SK-N-SH treated with all-trans-retinoic acid at 6 μM for 48 hours (cell line): ENCODE data around the gene DDTL.
"Not testable (repeated sequence)": the region's sequence is repeated elsewhere in the genome, so short reads cannot be mapped to it uniquely, and the experiment has no call there.

Source experiments
- ATAC-seq: fragments of 200-7000 bp; cut with Tn5 transposase; 3 replicates; pipeline ENCODE4 v1.9.1; 2020; ENCODE audit warnings: mild to moderate bottlenecking, moderate library complexity
- ARNTL ChIP-seq: fragments of 450-650 bp; formaldehyde crosslinking; IDR thresholded peaks from 2 replicates; pipeline ENCODE4 v1.5.0; 2020; ENCODE audit warnings: low read depth, mild to moderate bottlenecking, moderate library complexity, borderline replicate concordance
- BACH2 ChIP-seq: fragments of 250-450 bp; sonication (Bioruptor Pico); IDR thresholded peaks from 2 replicates; pipeline ENCODE4 v1.9.0; 2021; ENCODE audit warnings: mild to moderate bottlenecking, borderline replicate concordance
- CREB5 ChIP-seq: fragments of 250-450 bp; sonication (Bioruptor Pico); IDR thresholded peaks from 2 replicates; pipeline ENCODE4 v1.5.1; 2020; ENCODE audit warnings: low read depth, mild to moderate bottlenecking, moderate library complexity
- ESRRG ChIP-seq: fragments of 250-450 bp; sonication (Bioruptor Pico); IDR thresholded peaks from 2 replicates; pipeline ENCODE4 v1.6.1; 2021; ENCODE audit warnings: mild to moderate bottlenecking
- GLIS3 ChIP-seq: fragments of 250-450 bp; sonication (Bioruptor Pico); IDR thresholded peaks from 2 replicates; pipeline ENCODE4 v1.5.0; 2020; ENCODE audit warnings: mild to moderate bottlenecking, moderate library complexity
- ISL1 ChIP-seq: fragments of 250-450 bp; sonication (Bioruptor Pico); IDR thresholded peaks from 2 replicates; pipeline ENCODE4 v2.1.2; 2022; ENCODE audit warnings: mild to moderate bottlenecking, moderate library complexity
- OSR1 ChIP-seq: fragments of 250-450 bp; sonication (Bioruptor Pico); IDR thresholded peaks from 2 replicates; pipeline ENCODE4 v1.8.0; 2022; ENCODE audit warnings: moderate library complexity, mild to moderate bottlenecking, inconsistent platforms
- POU6F1 ChIP-seq: fragments of 250-450 bp; sonication (Bioruptor Pico); IDR thresholded peaks from 2 replicates; pipeline ENCODE4 v1.8.0; 2021; ENCODE audit warnings: low read depth, mild to moderate bottlenecking, moderate library complexity, borderline replicate concordance
- PPARA ChIP-seq: fragments of 250-450 bp; sonication (Bioruptor Pico); IDR thresholded peaks from 2 replicates; pipeline ENCODE4 v1.5.0; 2020; ENCODE audit warnings: mild to moderate bottlenecking, borderline replicate concordance
- RARB ChIP-seq: fragments of 250-450 bp; sonication (Bioruptor Pico); IDR thresholded peaks from 2 replicates; pipeline ENCODE4 v1.8.0; 2021; ENCODE audit warnings: mild to moderate bottlenecking, moderate library complexity
- SNAI2 ChIP-seq: fragments of 250-450 bp; sonication (Bioruptor Pico); IDR thresholded peaks from 2 replicates; pipeline ENCODE4 v1.5.0; 2020; ENCODE audit warnings: mild to moderate bottlenecking, moderate library complexity
- TCF4 ChIP-seq: fragments of 250-450 bp; sonication (Bioruptor Pico); IDR thresholded peaks from 2 replicates; pipeline ENCODE4 v1.8.0; 2021; ENCODE audit warnings: mild to moderate bottlenecking, moderate library complexity, borderline replicate concordance
- TOX ChIP-seq: fragments of 250-450 bp; sonication (Bioruptor Pico); IDR thresholded peaks from 2 replicates; pipeline ENCODE4 v1.8.0; 2021; ENCODE audit warnings: mild to moderate bottlenecking, moderate library complexity, borderline replicate concordance
- ZC3H10 ChIP-seq: fragments of 250-450 bp; sonication (Bioruptor Pico); IDR thresholded peaks from 2 replicates; pipeline ENCODE4 v1.5.1; 2021; ENCODE audit warnings: mild to moderate bottlenecking, moderate library complexity
- ZFP30 ChIP-seq: fragments of 450-650 bp; formaldehyde crosslinking; IDR thresholded peaks from 2 replicates; pipeline ENCODE4 v1.5.0; 2022; ENCODE audit warnings: mild to moderate bottlenecking, moderate library complexity
- ZNF565 ChIP-seq: fragments of 450-650 bp; formaldehyde crosslinking; conservative IDR thresholded peaks from 2 replicates; pipeline ENCODE4 v1.5.0; 2020; ENCODE audit warnings: low read depth, mild to moderate bottlenecking, moderate library complexity
- ZNF8 ChIP-seq: fragments of 450-650 bp; formaldehyde crosslinking; IDR thresholded peaks from 2 replicates; pipeline ENCODE4 v1.5.0; 2020; ENCODE audit warnings: mild to moderate bottlenecking, moderate library complexity
- TF ChIP-seq, protein P1 (sequence below): fragments of 250-450 bp; sonication (Bioruptor Pico); IDR thresholded peaks from 2 replicates; pipeline ENCODE4 v1.5.0; 2020; ENCODE audit warnings: mild to moderate bottlenecking, moderate library complexity

The DDTL gene

GRCh38 chr22:23970201-23970641 is 3.5 kb downstream of the DDTL start (continued):
- TF ChIP-seq POU6F1 (CRISPR knock-in tag): no peak
- no peak for TF ChIP-seq RARB (CRISPR knock-in tag)
- TF ChIP-seq TCF4 (CRISPR knock-in tag): no peak
- no peak for TF ChIP-seq ZNF565
- no peak for TF ChIP-seq SNAI2 (CRISPR knock-in tag)
- no peak for TF ChIP-seq ARNTL (CRISPR knock-in tag)
- no peak for TF ChIP-seq ZFP30
- TF ChIP-seq ZC3H10 (CRISPR knock-in tag): no peak
- no peak for TF ChIP-seq TOX (CRISPR knock-in tag)
- TF ChIP-seq, all 23 proteins: peak for 0

DNA sequence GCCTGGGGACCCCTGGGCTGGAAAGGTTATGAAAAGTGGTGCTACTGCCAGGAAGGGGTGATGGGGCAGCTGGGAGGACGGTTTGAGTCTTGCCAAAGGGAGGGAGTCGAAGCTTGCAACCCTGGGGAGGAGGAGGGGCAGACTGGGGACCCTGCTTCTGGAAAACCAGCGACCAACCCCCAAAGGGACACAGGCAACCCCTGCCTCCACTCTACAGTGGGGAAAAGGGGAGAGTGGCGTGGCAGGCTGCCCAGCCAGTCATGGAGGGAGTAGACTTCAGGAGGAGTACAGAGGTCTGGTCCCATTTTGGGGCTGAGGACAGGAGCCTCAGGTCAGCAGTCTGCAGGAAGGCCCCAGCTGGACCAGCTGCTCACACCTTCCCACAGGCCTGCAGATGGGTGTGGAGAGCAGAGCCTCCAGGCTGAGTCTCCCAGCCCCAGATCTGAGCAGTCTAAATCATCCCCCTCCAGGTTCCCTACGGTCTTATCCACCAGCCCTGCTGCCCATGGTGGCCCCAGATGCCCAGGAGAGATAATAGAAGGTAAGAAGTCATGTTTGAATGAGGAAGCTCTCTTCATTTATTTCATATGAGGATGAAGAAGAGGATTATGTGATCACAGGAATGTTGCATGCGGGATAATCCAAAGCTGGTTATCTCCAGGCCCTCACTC is 4.3 kb downstream of the DDTL start:
- TF ChIP-seq ZNF565 (no peak), ZC3H10 (CRISPR knock-in tag) (no peak), CREB5 (CRISPR knock-in tag) (no peak)
- TF ChIP-seq, all 23 proteins: peak for 0
- ATAC-seq: no peak

GRCh38 chr22:23971927-23972326 is 5.2 kb downstream of the DDTL start:
- not testable (repeated sequence) for ATAC-seq

DNA sequence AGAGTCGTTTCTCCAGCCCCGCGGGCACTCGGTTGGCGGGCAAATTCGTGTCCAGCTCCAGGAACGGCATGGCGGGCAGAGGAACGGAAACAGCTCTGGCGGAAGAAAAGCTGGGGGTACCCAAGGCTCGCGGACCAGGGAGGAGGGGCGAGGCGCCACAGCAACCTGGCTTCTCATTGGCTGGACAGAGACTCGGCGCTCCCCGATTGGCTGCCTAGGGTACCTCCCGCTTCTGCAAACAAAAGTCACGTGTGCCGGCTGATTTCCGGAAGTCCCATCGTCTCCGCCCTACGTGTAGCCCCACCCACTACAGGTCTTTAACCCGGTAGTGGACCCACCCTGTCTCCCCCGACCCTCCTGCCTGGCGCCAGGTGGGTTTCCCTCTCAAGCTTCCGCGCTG is 7.7 kb downstream of the DDTL start, which contains the start of gene DDT:
TSS of gene DDT (minus strand) at position 97 of the 400 bp plus-strand sequence. CDS start at position 70, 27 bp downstream.
- peak; percentile 94 for ATAC-seq

GRCh38 chr22:23974836-23975352 is 8.2 kb downstream of the DDTL start:
- ATAC-seq: peak; percentile 57

DNA sequence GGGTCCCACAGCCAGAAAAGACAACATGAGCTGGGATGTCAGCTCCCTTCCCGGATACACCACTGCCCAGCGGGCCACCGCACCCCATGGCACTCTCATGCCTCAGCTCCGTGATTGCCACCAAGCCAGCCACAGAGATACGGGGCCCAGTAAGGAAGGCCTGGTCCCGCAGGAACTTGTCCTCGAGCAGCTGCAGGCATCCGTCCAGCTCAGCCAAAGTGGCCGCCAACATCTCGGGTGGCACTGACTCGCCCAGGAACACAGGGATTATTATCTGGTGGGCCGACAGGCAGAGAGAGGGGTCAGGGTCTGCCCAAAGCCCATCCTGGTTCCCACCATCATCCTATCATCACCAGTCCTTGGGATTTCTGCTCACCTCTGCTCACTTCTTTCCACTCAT is 10.6 kb downstream of the DDTL start:
- not testable (repeated sequence) for ATAC-seq

GRCh38 chr22:23979557-23980240 is 13.0 kb downstream of the DDTL start, which contains the start of gene GSTT2:
Gene GSTT2 (plus strand): TSS chr22:23980134.
- ATAC-seq: peak; percentile 96

DNA sequence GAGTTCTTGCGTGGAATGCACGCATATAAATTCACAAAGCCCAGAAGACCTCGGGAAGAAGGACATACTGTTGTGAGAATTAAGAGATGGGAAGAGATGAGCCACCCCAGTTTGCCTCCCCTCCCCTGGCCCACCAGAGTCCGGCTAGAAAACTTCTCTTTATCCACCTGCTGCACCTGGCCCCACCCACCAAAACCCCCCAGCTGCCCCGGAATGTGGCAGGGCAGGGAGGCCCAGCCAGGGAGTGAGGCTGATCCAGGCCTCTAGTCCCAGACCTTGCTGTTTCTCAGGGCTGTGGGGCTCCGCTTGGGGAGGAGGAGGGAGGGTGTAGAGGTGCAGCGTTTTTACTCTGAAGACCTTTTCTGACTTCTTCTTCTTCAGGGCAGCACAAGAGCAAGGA is 13.9 kb downstream of the DDTL start:
- ATAC-seq: not testable (repeated sequence)

GRCh38 chr22:23984430-23984829 is 17.7 kb downstream of the DDTL start:
- TF ChIP-seq ZFP30: no peak
- TF ChIP-seq BACH2 (CRISPR knock-in tag): no peak
- TF ChIP-seq TOX (CRISPR knock-in tag): no peak
- no peak for TF ChIP-seq ISL1
- TF ChIP-seq RARB (CRISPR knock-in tag): no peak
- no peak for TF ChIP-seq SNAI2 (CRISPR knock-in tag)
- TF ChIP-seq ESRRG: no peak
- no peak for TF ChIP-seq ZNF8 (CRISPR knock-in tag)
- TF ChIP-seq ZNF565: no peak
- no peak for TF ChIP-seq ZC3H10 (CRISPR knock-in tag)
- no peak for TF ChIP-seq OSR1
- no peak for TF ChIP-seq GLIS3 (CRISPR knock-in tag)
- no peak for TF ChIP-seq POU6F1 (CRISPR knock-in tag)
- TF ChIP-seq, protein P1, sequence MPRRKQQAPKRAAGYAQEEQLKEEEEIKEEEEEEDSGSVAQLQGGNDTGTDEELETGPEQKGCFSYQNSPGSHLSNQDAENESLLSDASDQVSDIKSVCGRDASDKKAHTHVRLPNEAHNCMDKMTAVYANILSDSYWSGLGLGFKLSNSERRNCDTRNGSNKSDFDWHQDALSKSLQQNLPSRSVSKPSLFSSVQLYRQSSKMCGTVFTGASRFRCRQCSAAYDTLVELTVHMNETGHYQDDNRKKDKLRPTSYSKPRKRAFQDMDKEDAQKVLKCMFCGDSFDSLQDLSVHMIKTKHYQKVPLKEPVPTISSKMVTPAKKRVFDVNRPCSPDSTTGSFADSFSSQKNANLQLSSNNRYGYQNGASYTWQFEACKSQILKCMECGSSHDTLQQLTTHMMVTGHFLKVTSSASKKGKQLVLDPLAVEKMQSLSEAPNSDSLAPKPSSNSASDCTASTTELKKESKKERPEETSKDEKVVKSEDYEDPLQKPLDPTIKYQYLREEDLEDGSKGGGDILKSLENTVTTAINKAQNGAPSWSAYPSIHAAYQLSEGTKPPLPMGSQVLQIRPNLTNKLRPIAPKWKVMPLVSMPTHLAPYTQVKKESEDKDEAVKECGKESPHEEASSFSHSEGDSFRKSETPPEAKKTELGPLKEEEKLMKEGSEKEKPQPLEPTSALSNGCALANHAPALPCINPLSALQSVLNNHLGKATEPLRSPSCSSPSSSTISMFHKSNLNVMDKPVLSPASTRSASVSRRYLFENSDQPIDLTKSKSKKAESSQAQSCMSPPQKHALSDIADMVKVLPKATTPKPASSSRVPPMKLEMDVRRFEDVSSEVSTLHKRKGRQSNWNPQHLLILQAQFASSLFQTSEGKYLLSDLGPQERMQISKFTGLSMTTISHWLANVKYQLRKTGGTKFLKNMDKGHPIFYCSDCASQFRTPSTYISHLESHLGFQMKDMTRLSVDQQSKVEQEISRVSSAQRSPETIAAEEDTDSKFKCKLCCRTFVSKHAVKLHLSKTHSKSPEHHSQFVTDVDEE (CRISPR knock-in tag): no peak
- no peak for TF ChIP-seq PPARA (CRISPR knock-in tag)
- no peak for TF ChIP-seq ARNTL (CRISPR knock-in tag)
- TF ChIP-seq, all 23 proteins: peak for 0
- peak; percentile 60 for ATAC-seq

DNA sequence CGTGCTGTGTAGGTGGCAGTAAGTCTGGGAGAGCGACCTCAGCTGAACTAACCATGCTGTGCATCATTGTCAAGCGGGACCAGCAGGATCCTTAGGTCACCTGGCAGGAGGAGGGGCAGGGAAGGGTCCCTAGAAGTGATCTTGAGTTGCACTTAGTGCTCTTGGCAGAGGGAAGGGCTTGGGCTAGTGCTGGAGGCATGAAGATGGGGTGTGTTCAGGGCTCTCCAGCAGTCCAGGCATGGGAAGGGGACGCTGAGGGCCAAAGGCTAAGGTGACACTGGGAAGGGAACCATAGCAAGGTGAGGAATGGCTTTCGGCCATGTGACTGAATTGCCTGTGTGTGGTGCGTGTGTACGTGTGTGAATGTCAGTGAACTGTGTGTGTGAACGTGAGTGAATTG is 19.4 kb downstream of the DDTL start:
- ATAC-seq: not testable (repeated sequence)
